HG03060 (cell line): ENCODE results near the gene PRKCE.
A peak's percentile ranks its signal among the peaks of the same experiment; 100 is the strongest.
"Not testable (repeated sequence)": the region's sequence is repeated elsewhere in the genome, so short reads cannot be mapped to it uniquely, and the experiment has no call there.

Experiments used
- ATAC-seq: cut with Tn5 transposase; IDR thresholded peaks from one replicate; pipeline ENCODE4 v1.9.1; 2021; ENCODE audit warnings: low read depth, moderate number of reproducible peaks; ENCODE audit not compliant: unreplicated experiment

Gene PRKCE

DNA sequence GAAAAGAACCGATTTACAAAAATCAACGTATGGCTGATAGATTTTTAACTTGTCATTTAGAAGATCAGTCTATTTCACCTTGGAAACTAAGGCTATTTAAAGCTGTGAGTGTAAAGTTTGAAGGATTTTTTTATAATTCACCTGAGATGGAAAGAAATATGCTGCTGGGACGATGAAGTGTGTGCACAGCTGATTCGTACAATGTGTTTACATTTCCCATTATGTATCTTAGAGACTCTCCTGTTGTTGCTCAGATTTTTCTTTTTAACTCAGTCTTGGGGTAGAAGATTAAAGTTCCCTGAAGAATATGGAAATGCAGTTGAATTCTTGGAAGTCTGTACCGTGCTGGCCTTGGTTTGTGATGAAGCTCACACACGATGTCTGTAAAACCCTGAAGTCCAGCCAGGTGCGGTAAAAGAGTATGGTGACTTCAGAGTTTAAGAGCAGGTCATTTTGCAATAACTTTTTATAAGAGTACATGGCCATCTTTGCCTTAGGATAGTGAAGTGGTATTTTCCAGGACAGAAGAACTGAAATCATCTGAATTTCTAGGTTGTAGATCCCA, 250.1 kb downstream of the PRKCE start:
- ATAC-seq, result no peak

GRCh38 chr2:45902380-45902779, 250.9 kb downstream of the PRKCE start:
- ATAC-seq, result no peak

- no peak for ATAC-seq
Observed at GRCh38 chr2:45902781-45903375, 251.4 kb downstream of the PRKCE start.

GRCh38 chr2:45904267-45904945, 252.9 kb downstream of the PRKCE start:
- peak; percentile 82 for ATAC-seq

DNA sequence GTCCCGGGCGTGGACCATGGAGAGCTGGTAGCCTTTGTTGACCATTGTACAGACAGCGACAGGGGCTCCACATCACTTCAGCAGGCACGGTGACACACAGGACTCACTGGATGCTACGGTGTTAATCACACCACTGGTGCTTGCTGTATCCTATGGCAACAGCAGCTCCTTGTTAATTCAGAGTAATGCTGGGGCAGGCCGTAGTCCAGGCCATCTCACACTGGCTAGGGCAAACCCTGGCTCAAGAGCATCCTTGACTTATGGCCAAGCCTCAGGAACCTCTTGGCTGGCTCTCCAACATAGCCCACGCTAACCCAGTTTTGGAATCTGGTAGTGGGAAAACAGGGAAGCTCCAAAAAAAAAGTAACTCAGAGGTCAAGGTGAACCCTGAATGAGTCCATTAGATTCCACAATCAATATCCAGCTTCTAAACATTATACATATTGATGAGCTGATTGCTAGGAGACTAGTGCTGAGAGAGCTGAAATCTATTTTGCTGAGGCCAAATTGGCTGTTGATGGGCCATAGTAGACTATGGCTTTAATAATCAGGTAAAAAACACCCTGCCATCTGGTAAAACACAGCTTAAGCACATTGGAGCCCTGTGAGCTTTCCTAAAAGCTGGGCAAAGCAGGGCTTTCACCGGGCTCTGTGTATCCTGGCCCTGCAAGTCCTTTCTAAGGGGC, 253.6 kb downstream of the PRKCE start:
- no peak for ATAC-seq

DNA sequence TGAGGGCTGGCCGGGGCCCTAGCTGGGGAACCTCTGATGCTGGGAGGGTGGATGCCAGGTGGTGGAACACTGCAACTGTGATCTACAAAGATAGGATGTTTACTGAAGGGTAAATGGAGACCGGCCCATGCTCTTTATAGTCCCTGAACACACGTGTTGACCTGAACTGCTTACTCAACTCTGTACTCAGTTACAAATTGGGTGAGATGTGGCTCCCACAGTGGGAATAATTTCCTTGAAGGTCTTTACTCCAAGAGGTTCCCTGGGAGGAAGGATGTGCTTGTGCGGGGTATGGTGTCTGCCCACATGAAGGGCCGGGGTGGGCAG, 254.1 kb downstream of the PRKCE start:
- ATAC-seq, result no peak

GRCh38 chr2:45907592-45907991, 256.1 kb downstream of the PRKCE start:
- ATAC-seq, result no peak

GRCh38 chr2:45908316-45909170, 257.1 kb downstream of the PRKCE start:
- ATAC-seq, result no peak

- no peak for ATAC-seq
Observed at GRCh38 chr2:45909171-45909565, 257.7 kb downstream of the PRKCE start.

GRCh38 chr2:45909677-45910191, 258.3 kb downstream of the PRKCE start:
- peak; percentile 60 for ATAC-seq

DNA sequence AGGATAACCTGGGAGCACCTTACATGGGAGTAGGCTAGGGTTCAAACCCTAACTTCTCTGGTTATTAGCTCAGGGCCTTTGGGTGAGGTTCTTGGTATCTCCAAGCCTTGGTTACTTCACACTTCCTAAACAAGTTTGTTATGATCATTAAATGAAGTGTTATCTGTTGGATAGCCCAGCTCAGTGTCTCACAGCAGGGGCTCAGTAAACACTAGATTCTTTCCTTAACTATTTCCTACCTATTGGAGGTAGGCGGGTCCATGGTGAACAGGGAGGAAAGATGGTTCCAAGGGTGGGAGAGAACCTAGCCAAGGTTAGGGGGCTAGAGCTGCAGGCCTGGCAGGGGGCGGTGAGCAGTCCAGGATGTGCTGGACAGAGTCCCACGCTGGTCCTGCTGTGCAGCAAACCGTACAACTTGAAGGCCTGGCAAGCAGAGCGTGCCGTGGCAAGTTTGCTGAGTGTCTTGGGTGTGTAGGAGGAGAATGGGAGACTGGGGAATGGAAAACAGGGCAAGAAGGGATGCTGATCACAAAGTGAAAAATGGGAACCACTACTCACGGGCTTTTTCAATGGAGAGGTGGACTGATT, 259.1 kb downstream of the PRKCE start:
- no peak for ATAC-seq

DNA sequence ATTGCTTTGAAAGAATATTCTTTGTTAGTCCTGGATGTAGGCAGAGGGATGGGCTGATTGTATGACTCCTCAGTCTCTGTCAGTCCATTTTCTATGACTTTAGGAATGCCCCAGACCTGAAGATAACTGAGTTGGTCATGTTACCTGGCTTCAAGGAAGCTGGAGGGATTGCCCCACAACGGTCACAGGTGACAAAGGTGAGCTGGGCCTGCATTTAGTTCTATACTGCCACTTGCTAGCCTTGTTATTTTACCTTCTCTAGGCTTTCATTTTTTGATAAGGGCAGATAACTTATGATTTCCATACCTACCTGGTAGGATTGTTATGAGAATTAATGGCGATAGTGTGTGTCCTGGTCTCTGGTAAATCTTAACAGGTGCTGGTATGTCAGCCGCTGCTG, 260.1 kb downstream of the PRKCE start:
- ATAC-seq, result no peak

GRCh38 chr2:45912109-45912508, 260.6 kb downstream of the PRKCE start:
- ATAC-seq, result no peak

DNA sequence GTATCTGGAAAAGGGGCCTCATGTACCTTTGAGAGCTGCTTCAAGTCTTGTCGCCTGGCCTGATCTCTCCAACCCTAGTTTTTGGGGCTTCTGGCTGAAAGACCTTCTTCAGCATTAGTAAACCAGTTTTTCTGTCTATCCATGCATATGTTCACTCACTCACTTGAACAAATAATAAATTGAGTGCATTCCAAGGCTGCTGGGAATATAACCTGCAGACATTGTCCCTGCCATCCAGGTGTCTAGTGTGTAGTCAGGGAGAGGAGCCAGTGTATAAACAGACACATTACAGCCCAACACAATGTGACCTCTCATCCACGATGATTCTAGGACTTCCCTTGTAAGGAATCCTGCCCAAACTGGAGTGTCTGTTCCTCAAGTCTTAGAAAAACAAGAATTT, 262.1 kb downstream of the PRKCE start:
- ATAC-seq, result no peak

DNA sequence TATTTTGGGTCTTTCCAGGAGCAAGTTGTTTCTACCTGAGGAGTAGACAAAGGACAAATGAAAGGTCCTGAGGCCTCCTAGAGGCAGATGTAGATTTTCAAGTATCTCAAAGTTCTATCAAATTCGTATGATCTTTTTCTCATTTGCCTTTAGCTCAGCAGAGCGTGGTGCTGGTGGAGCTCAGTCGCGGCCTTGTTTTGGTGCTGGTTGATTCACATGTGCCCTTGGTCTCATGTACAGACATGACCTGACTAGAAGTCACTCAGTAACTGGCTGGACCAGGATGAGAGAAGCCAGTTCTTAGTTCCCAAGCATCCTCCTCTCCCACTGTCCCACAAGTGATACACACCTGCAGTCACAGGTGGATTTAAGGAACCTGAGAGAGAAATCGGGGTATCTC, 264.0 kb downstream of the PRKCE start:
- no peak for ATAC-seq

DNA sequence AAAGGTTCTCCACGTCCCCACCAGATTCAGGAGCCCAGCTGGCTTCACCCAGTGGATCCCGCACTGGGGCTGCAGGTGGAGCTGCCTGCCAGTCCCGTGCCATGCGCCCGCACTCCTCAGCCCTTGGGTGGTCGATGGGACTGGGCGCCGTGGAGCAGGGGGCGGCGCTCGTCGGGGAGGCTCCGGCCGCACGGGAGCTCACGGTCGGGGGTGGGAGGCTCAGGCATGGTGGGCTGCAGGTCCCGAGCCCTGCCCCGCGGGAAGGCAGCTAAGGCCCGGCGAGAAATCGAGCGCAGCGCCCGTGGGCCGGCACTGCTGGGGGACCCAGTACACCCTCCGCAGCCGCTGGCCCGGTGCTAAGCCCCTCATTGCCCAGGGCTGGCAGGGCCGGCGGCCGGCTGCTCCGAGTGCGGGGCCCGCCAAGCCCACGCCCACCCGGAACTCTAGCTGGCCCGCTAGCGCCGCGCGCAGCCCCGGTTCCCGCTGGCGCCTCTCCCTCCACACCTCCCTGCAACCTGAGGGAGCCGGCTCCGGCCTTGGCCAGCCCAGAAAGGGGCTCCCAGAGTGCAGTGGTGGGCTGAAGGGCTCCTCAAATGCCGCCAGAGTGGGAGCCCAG, 266.2 kb downstream of the PRKCE start:
- ATAC-seq, result not testable (repeated sequence)

DNA sequence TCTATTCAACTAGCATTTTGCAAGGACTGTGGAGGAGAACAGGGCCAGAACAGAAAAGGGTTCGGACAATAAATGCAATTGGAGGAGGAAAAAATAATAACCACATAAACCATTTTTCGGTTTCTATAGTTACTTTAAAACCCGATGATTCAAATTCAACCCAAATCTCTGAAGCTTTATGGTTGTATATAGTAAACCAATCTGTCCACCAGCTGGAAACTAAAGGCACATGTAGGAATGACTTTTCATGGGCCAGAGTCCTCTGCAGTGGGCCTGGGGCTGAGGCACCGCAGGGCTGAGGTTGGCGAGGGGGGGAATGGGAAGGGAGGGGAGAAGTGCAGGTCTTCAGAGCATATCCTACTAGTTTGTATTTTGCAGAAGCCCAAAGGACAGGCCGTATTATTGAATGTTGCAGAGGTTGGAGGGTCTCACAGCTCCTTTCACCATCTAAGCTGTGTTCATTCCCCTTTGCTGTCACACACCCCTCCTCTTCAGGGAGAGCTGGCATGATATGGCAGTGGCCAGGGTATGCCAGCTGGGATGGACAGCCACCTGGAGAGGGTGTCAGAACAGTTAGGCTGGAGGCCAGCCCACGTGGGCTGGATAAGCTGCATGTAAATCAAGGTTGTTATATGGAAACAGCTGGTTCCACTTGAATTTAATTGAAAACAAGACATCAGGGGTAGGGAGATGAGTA, 267.1 kb downstream of the PRKCE start:
- ATAC-seq, result no peak

GRCh38 chr2:45919160-45919650, 267.7 kb downstream of the PRKCE start:
- ATAC-seq, result no peak

- ATAC-seq, result no peak
Observed at GRCh38 chr2:45919711-45920111, 268.2 kb downstream of the PRKCE start.
